PC-3 (cell line): ENCODE measurements around the gene GLI3.

ENCODE experiments used
- EZH2phosphoT487 ChIP-seq: fragments of 300-600 bp; sonication (generic); IDR thresholded peaks from 2 replicates; pipeline ENCODE4 v1.6.1; 2018; ENCODE audit warnings: mild to moderate bottlenecking, antibody characterized with exemption, low read length, borderline replicate concordance
- TF ChIP-seq, protein P1 (sequence below): fragments of 300-600 bp; sonication (generic); conservative IDR thresholded peaks from 2 replicates; pipeline ENCODE4 v1.5.1; 2017; ENCODE audit warnings: antibody characterized with exemption, low read depth, mild to moderate bottlenecking, low read length

DNA sequence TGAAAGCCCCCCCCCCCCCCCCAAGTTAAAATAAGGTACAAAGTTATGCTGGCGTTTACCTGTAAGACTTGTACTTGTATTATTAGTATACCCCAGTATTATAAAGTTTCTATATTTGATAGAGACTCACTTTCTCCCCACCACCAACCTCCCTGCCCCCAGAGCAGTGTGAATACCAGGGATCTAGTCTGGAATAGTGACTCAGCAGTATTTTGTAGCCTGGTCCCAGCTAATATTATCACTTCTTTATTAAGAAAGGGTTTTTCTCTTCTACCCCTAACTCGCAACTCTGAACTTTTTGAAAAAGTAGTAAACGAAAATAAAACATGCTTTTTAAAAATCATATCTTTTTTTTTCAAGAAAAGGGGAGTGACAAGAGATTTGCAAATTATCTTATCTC is 26.7 kb downstream of the GLI3 start:
- TF ChIP-seq, protein P1, sequence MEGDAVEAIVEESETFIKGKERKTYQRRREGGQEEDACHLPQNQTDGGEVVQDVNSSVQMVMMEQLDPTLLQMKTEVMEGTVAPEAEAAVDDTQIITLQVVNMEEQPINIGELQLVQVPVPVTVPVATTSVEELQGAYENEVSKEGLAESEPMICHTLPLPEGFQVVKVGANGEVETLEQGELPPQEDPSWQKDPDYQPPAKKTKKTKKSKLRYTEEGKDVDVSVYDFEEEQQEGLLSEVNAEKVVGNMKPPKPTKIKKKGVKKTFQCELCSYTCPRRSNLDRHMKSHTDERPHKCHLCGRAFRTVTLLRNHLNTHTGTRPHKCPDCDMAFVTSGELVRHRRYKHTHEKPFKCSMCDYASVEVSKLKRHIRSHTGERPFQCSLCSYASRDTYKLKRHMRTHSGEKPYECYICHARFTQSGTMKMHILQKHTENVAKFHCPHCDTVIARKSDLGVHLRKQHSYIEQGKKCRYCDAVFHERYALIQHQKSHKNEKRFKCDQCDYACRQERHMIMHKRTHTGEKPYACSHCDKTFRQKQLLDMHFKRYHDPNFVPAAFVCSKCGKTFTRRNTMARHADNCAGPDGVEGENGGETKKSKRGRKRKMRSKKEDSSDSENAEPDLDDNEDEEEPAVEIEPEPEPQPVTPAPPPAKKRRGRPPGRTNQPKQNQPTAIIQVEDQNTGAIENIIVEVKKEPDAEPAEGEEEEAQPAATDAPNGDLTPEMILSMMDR = no peak
- TF ChIP-seq EZH2phosphoT487 = no peak
